GM12891 (cell line): ENCODE results near the gene ANKRD7.
A peak's percentile ranks its signal among the peaks of the same experiment; 100 is the strongest.
"Not testable (repeated sequence)": the region's sequence is repeated elsewhere in the genome, so short reads cannot be mapped to it uniquely, and the experiment has no call there.

ENCODE experiments used
- DNase-seq: peaks from one replicate; pipeline ENCODE4 v3.0.0; 2011; ENCODE audit warnings: low spot score; ENCODE audit not compliant: insufficient read length
- FAIRE-seq: peaks from 2 replicates; lab custom pipeline; 2011; peaks lifted over from hg19 to GRCh38; lab: Jason Lieb, UNC
- PAX5 ChIP-seq: IDR thresholded peaks from 2 replicates; pipeline ENCODE4 v1.6.1; 2011; ENCODE audit warnings: low read length, moderate library complexity, mild to moderate bottlenecking; ENCODE audit not compliant: insufficient read depth, severe bottlenecking
- POLR2A ChIP-seq: IDR thresholded peaks from 2 replicates; pipeline ENCODE4 v1.6.1; 2011; ENCODE audit warnings: low read depth, low read length, control low read depth
- POLR2AphosphoS5 ChIP-seq: IDR thresholded peaks from 2 replicates; pipeline ENCODE4 v1.6.1; 2011; ENCODE audit warnings: low read depth, low read length, control low read depth
- POU2F2 ChIP-seq: IDR thresholded peaks from 2 replicates; pipeline ENCODE4 v1.6.1; 2011; ENCODE audit warnings: low read depth, mild to moderate bottlenecking, control low read depth, low read length, moderate library complexity
- SPI1 ChIP-seq: IDR thresholded peaks from 2 replicates; pipeline ENCODE4 v1.6.1; 2011; ENCODE audit warnings: low read depth, low read length, control low read depth
- TAF1 ChIP-seq: IDR thresholded peaks from 2 replicates; pipeline ENCODE4 v1.6.1; 2011; ENCODE audit warnings: low read depth, low read length, control low read depth

The ANKRD7 gene

DNA sequence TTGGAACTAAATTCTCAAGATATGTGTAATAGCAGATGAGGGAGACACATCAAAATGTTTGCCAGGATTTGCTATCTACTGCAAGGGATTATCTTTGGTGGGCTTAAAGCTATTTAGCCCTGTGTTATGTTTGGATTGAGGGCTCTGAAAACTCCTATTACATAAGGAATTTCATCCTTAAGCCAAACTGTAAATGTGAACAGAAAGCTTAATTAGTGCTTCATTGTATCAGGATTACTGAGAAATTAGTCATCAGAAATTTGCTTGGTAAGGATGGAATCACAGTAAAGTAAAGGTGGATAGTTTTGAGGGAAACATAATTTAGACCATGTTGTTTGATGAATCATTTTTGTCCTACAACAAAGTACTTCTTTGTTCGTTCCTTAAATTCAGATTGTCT lies 8.3 kb downstream of the ANKRD7 start:
- FAIRE-seq (no peak), DNase-seq (no peak)
- TF ChIP-seq TAF1: no peak

GRCh38 chr7:118233799-118234198 lies 9.3 kb downstream of the ANKRD7 start:
- no peak for FAIRE-seq
- no peak for DNase-seq
- TF ChIP-seq POLR2AphosphoS5: no peak
- no peak for TF ChIP-seq TAF1
- no peak for TF ChIP-seq POU2F2
- TF ChIP-seq POLR2A: no peak
- no peak for TF ChIP-seq SPI1
- no peak for TF ChIP-seq PAX5

DNA sequence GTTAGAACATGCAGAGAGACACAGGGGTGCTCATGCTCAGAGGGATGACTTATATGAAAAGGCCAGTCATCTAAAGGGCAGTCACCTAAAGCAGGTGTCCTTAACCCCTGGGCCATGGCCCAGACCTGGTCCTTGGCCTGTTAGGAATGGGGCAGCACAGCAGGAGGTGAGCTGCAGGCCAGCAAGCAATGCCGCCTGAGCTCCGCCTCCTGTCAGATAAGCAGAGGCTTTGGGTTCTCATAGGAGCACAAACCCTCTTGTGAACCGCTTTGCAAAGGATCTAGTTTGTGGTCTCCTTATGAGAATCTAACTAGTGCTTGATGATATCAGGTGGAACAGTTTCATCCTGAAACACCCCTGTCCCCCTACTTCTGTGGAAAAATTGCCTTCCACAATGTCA lies 14.5 kb downstream of the ANKRD7 start:
- TF ChIP-seq POLR2A (no peak), SPI1 (no peak), TAF1 (no peak), POLR2AphosphoS5 (no peak), PAX5 (no peak), POU2F2 (no peak)
- no peak for DNase-seq
- FAIRE-seq: no peak

- not testable (repeated sequence) for FAIRE-seq, DNase-seq
These were observed 15.8 kb downstream of the ANKRD7 start for GRCh38 chr7:118240320-118240719.

GRCh38 chr7:118243695-118244094 lies 19.2 kb downstream of the ANKRD7 start:
- DNase-seq (no peak), FAIRE-seq (no peak)
- TF ChIP-seq SPI1 (no peak), TAF1 (no peak), POLR2AphosphoS5 (no peak), PAX5 (no peak), POU2F2 (no peak), POLR2A (no peak)

DNA sequence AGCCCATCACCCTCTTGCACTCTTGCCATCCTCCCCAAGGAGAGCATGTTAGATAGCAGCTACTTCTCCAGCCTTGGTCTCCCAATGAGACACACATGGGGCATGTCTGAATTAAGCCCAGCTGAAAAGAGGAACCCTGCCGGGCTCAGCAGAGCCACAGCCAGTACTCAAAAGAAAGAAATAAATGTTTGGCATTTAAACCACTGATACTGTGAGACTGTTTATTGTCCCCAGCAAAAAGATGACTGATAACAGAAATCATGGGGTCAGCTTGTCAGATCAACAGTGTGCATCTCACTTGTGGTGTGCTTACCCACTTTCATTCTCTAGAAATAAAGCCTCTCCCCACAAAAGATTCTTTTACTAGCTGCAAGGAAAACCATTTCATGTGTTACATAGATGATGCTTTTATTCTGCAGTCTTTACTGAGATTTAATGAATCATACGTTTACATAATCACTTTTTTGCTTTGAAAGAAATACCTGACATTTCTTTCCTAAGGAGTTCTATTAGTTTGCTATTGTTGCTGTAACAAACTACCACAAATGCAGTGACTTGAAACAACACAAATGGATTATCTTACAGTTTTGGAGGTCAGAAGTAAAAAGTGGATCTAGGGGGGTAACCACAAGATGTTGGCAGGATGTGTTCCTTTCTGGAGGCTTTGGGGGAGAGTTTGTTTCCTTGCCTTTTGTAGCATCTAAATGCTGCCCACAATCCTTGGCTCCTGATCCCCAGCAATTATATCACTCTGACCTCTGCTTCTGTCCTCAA lies 20.9 kb downstream of the ANKRD7 start:
- FAIRE-seq (no peak), DNase-seq (no peak)
- TF ChIP-seq POU2F2 (no peak), POLR2AphosphoS5 (no peak), TAF1 (no peak), POLR2A (no peak), SPI1 (peak; percentile 86), PAX5 (no peak)

GRCh38 chr7:118250860-118251494 lies 26.5 kb downstream of the ANKRD7 start:
- no peak for TF ChIP-seq POLR2AphosphoS5
- FAIRE-seq (no peak), DNase-seq (no peak)

GRCh38 chr7:118252087-118252486 lies 27.6 kb downstream of the ANKRD7 start:
- FAIRE-seq: peak; percentile 58
- no peak for DNase-seq
- TF ChIP-seq PAX5 (no peak), TAF1 (no peak), POLR2AphosphoS5 (no peak), SPI1 (peak; percentile 66)

DNA sequence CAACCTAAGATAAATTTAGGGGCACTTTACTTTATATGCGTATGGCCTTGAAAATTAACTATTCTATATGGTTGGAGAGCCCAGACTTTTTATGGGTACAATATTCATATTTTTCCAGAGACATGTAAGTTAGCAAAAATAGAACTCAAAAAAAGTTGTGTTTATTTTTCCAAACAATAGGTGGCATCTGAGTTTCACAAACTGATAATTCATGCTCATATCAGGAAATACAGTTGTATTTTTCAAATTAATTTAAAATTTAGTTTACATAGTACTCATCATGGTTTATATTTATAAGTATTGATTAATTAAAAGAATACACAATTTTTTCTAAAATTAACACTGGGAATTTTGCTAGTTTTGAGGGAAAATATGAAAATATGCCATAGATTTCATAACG lies 34.6 kb downstream of the ANKRD7 start:
- no peak for FAIRE-seq
- TF ChIP-seq PAX5 (no peak), TAF1 (no peak), POU2F2 (no peak), SPI1 (no peak), POLR2AphosphoS5 (no peak), POLR2A (no peak)
- no peak for DNase-seq

GRCh38 chr7:118264836-118265235 lies 40.3 kb downstream of the ANKRD7 start:
- no peak for FAIRE-seq
- TF ChIP-seq SPI1 (no peak), TAF1 (no peak), PAX5 (no peak), POLR2AphosphoS5 (no peak), POU2F2 (no peak), POLR2A (no peak)
- DNase-seq: no peak
